Measurements from ENCODE around the gene NAALADL2.

DNA sequence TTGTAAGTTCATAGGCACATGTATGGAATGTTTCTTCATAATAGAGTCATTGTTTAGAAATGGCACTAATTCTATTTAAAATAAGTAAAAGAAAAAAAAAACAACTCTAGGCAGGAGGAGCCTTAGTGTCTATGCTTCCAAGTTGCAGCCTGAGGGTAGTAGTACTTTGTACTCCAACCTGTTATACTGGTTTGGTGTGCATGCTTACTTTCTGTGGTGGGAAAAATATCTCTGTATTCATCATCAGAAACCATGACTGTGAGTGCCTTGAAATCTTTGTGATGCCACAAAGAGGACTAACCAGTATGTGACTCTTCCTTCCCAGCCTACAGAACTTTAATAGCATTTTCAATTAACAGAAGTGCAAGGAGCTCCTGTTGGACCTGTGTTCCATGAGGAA, 4.4 kb downstream of the NAALADL2 start:
- TF ChIP-seq POLR2A (IDR thresholded peaks at IDR 0.05) = no peak
- TF ChIP-seq, protein P1, sequence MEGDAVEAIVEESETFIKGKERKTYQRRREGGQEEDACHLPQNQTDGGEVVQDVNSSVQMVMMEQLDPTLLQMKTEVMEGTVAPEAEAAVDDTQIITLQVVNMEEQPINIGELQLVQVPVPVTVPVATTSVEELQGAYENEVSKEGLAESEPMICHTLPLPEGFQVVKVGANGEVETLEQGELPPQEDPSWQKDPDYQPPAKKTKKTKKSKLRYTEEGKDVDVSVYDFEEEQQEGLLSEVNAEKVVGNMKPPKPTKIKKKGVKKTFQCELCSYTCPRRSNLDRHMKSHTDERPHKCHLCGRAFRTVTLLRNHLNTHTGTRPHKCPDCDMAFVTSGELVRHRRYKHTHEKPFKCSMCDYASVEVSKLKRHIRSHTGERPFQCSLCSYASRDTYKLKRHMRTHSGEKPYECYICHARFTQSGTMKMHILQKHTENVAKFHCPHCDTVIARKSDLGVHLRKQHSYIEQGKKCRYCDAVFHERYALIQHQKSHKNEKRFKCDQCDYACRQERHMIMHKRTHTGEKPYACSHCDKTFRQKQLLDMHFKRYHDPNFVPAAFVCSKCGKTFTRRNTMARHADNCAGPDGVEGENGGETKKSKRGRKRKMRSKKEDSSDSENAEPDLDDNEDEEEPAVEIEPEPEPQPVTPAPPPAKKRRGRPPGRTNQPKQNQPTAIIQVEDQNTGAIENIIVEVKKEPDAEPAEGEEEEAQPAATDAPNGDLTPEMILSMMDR (IDR thresholded peaks at IDR 0.05) = no peak
